ENCODE data around the gene IGFBP4. TPM values are rescaled to one million over a fixed set of nuclear protein-coding genes. Genes with fewer than 3 reads are reported as not detected.

The IGFBP4 gene
- total and polyA plus RNA-seq, 2 donors (not counting 1 experiment from before 2014, with no cell fraction given) = 436 to 1,130 TPM

DNA sequence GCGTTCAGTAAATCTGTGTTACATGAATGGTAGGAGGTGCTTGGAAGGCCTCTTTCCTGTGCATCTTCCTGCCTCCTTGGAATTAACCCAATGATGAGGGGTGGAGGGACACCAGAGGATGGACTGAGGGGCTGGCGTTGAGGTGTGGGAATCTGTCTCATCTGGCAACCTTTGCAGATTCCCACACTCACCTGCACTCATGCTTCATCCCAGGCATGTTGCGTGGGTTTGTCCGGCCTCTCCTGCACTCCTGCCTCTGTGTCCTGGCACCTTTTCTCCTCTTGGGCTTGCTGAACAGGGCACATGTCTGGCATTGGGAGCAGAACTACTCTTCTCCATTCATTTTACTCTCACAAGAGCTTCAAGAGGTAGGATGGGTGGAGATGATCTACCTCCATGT is 3.1 kb upstream of the IGFBP4 start:
- DNase-seq (ENCODE audit: low read depth in 2 of 2) = no peak
- no peaks in the 10 kb centered on the region for H3K9me3 ChIP-seq (ENCODE audit: control insufficient read depth, insufficient read depth, low read depth, low read length)
- no peaks in the 10 kb centered on the region for H4K20me1 ChIP-seq (ENCODE audit: control insufficient read depth, extremely low read depth, insufficient read depth, low read length)
- no peak overlapping the region for H3K27ac ChIP-seq (ENCODE audit: insufficient read depth, low read length)
- peaks cover 19% of the 10 kb centered on the region for H3K79me2 ChIP-seq (ENCODE audit: control insufficient read depth, insufficient read depth, low read length)
- no peaks in the 10 kb centered on the region for H3K36me3 ChIP-seq (ENCODE audit: control insufficient read depth, insufficient read depth, low read length)
- H3K4me3 ChIP-seq (replicated peaks in 1 of 4; ENCODE audit: control extremely low read depth in 1 of 4, insufficient read depth in 1 of 4, low read depth in 3 of 4, low read length in 4 of 4) = no peak overlapping the region
- TF ChIP-seq, protein P1, sequence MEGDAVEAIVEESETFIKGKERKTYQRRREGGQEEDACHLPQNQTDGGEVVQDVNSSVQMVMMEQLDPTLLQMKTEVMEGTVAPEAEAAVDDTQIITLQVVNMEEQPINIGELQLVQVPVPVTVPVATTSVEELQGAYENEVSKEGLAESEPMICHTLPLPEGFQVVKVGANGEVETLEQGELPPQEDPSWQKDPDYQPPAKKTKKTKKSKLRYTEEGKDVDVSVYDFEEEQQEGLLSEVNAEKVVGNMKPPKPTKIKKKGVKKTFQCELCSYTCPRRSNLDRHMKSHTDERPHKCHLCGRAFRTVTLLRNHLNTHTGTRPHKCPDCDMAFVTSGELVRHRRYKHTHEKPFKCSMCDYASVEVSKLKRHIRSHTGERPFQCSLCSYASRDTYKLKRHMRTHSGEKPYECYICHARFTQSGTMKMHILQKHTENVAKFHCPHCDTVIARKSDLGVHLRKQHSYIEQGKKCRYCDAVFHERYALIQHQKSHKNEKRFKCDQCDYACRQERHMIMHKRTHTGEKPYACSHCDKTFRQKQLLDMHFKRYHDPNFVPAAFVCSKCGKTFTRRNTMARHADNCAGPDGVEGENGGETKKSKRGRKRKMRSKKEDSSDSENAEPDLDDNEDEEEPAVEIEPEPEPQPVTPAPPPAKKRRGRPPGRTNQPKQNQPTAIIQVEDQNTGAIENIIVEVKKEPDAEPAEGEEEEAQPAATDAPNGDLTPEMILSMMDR (conservative IDR thresholded peaks at IDR 0.05 in 1 of 2, IDR thresholded peaks at IDR 0.05 in 1 of 2; ENCODE audit: low read depth in 1 of 2, low read length in 2 of 2) = no peak
- no peak overlapping the region for H3K9ac ChIP-seq (ENCODE audit: insufficient read depth, low read length)
- H3K4me2 ChIP-seq (ENCODE audit: extremely low read depth, insufficient read depth, low read length) = no peak overlapping the region
- H2AFZ ChIP-seq (ENCODE audit: low read length) = no peak overlapping the region
- H3K27me3 ChIP-seq (ENCODE audit: control insufficient read depth, insufficient read depth, low read length) = no peaks in the 10 kb centered on the region
- peaks cover 3% of the 10 kb centered on the region for H3K4me1 ChIP-seq (ENCODE audit: control insufficient read depth, extremely low read depth, insufficient read depth, low read length)

DNA sequence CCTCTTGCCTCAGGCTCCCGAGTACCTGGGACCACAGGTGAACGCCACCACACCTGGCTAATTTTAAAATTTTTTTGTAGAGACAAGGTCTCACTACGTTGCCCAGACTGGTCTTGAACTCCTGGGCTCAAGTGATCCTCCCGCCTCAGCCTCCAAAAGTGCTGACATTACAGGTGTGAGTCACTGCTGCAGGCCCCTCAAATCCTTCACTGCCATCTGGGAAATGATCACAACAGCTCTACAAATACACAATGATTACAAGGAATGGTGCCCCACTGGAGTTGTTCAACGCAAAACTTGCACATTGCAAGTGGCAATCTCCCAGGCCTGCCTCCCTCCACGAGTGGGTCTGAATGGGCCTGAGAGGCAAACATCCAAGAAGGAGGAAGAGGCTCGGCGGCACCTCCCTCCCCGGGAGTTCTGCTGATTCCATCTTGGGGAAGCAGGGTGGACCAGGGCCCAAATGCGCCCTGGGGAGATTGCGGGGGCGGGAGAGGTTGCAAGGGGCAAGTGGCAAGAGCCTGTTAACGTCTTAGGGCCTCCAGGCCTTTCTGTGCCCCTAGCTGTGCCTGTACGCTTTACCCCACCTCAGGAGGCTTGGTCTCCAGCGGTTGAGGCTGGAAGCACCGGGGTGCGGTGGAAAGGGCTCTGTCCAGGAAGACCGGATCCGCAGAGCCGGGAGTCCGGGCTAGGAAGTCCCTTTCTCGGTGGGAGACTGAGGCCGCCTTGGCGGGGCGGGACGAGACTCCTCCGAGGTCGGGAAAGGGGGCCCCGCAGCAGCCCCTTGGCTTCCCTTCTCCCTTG is 656 bp upstream of the IGFBP4 start:
- peak overlapping the region; percentile 86 for H3K9ac ChIP-seq (ENCODE audit: insufficient read depth, low read length)
- peaks cover 1% of the 10 kb centered on the region for H4K20me1 ChIP-seq (ENCODE audit: control insufficient read depth, extremely low read depth, insufficient read depth, low read length)
- peaks cover 43% of the 10 kb centered on the region for H3K79me2 ChIP-seq (ENCODE audit: control insufficient read depth, insufficient read depth, low read length)
- peaks cover 7% of the 10 kb centered on the region for H3K36me3 ChIP-seq (ENCODE audit: control insufficient read depth, insufficient read depth, low read length)
- H3K4me3 ChIP-seq (replicated peaks in 1 of 4; ENCODE audit: control extremely low read depth in 1 of 4, insufficient read depth in 1 of 4, low read depth in 3 of 4, low read length in 4 of 4) = peak overlapping the region; percentile 24 to 100 (median 50)
- no peak overlapping the region for H2AFZ ChIP-seq (ENCODE audit: low read length)
- DNase-seq (ENCODE audit: low read depth in 2 of 2) = peak; percentile 41 to 44
- no peak for TF ChIP-seq EZH2 (IDR thresholded peaks at IDR 0.05; ENCODE audit: low read length, missing control alignments)
- TF ChIP-seq, protein P1 (conservative IDR thresholded peaks at IDR 0.05 in 1 of 2, IDR thresholded peaks at IDR 0.05 in 1 of 2; ENCODE audit: low read depth in 1 of 2, low read length in 2 of 2) = peak in 1 of 2 donors; percentile 2
- peak overlapping the region; percentile 82 for H3K4me2 ChIP-seq (ENCODE audit: extremely low read depth, insufficient read depth, low read length)
- peak overlapping the region; percentile 79 for H3K27ac ChIP-seq (ENCODE audit: insufficient read depth, low read length)
- peaks cover 13% of the 10 kb centered on the region for H3K4me1 ChIP-seq (ENCODE audit: control insufficient read depth, extremely low read depth, insufficient read depth, low read length)
- H3K27me3 ChIP-seq (ENCODE audit: control insufficient read depth, insufficient read depth, low read length) = no peaks in the 10 kb centered on the region
- no peaks in the 10 kb centered on the region for H3K9me3 ChIP-seq (ENCODE audit: control insufficient read depth, insufficient read depth, low read depth, low read length)

DNA sequence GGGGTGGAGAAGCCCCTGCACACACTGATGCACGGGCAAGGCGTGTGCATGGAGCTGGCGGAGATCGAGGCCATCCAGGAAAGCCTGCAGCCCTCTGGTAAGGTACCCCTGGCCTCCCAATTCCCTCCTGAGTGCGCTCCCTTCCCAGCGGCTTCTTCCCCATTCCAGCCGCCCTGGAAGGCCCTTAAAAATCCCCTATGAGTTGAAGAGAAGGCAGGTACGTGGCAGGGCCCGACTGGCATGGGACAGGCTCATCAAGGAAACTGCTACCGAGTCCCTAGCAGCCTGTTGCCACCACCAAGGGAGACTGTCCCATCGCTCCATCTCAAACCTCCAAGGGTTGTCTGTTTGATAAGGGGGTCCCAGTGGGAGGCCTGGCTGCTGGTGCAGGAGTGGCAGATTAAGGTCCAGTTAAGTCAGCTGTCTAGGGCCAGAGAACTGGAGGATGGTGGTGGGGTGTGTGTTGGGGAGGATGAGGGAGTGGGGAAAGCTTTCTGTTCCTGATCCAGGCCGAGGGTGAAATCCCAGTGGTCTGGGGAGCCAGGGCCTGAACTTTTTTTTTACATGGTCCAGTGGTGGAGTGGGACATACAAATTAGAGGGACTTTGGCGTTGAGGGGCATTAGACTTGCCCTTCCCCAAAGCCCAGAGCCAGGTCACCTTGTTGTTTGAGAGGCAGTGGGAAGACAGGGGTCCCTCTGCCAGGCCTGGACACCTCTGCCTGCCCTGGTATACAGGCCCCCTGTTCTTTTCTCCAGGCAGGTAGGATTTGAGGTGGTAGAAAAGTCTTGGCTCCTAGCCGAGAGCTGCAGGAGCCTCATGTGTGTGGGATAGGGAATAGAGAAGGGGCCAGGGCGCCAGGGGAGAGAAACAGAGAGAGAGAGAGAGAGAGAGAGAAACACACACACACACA is 994 bp downstream of the IGFBP4 start:
- H3K4me3 ChIP-seq (replicated peaks in 1 of 4; ENCODE audit: control extremely low read depth in 1 of 4, insufficient read depth in 1 of 4, low read depth in 3 of 4, low read length in 4 of 4) = peak overlapping the region; percentile 60 to 100 (median 98)
- no peaks in the 10 kb centered on the region for H3K9me3 ChIP-seq (ENCODE audit: control insufficient read depth, insufficient read depth, low read depth, low read length)
- peaks cover 3% of the 10 kb centered on the region for H4K20me1 ChIP-seq (ENCODE audit: control insufficient read depth, extremely low read depth, insufficient read depth, low read length)
- H3K79me2 ChIP-seq (ENCODE audit: control insufficient read depth, insufficient read depth, low read length) = peaks cover 59% of the 10 kb centered on the region
- peak overlapping the region; percentile 86 for H3K9ac ChIP-seq (ENCODE audit: insufficient read depth, low read length)
- H3K27me3 ChIP-seq (ENCODE audit: control insufficient read depth, insufficient read depth, low read length) = no peaks in the 10 kb centered on the region
- DNase-seq (ENCODE audit: low read depth in 2 of 2) = peak; percentile 37 to 62
- no peak overlapping the region for H2AFZ ChIP-seq (ENCODE audit: low read length)
- peak overlapping the region; percentile 79 for H3K27ac ChIP-seq (ENCODE audit: insufficient read depth, low read length)
- peak overlapping the region; percentile 93 for H3K4me2 ChIP-seq (ENCODE audit: extremely low read depth, insufficient read depth, low read length)
- H3K36me3 ChIP-seq (ENCODE audit: control insufficient read depth, insufficient read depth, low read length) = peaks cover 11% of the 10 kb centered on the region
- no peak for TF ChIP-seq EZH2 (IDR thresholded peaks at IDR 0.05; ENCODE audit: low read length, missing control alignments)
- TF ChIP-seq, protein P1 (conservative IDR thresholded peaks at IDR 0.05 in 1 of 2, IDR thresholded peaks at IDR 0.05 in 1 of 2; ENCODE audit: low read depth in 1 of 2, low read length in 2 of 2) = no peak
- H3K4me1 ChIP-seq (ENCODE audit: control insufficient read depth, extremely low read depth, insufficient read depth, low read length) = peaks cover 28% of the 10 kb centered on the region
